CD14-positive monocyte (primary cell): ENCODE results near the gene GPER1. TPM values are rescaled to one million over a fixed set of nuclear protein-coding genes. Genes with fewer than 3 reads are reported as not detected.
A peak's percentile ranks its signal among the peaks of the same experiment; 100 is the strongest.

Experiments used
- DNase-seq, 3 donors: peaks; one replicate each; pipeline ENCODE4 v3.0.0-alpha.2; 2011 to 2022
- H2AFZ ChIP-seq: 2 replicates; pipeline ENCODE4 v1.6.0; 2012; ENCODE audit warnings: mild to moderate bottlenecking, low read depth, low read length, inconsistent platforms; ENCODE audit not compliant: insufficient read depth, poor library complexity, severe bottlenecking
- H3K27ac ChIP-seq, 2 donors: 1 replicate in 1 of 2; 2 replicates in 1 of 2; pipeline ENCODE4 v1.5.1; 2012 to 2013; ENCODE audit warnings: low read length in 2 of 2, control low read depth in 1 of 2, inconsistent platforms in 1 of 2, low read depth in 1 of 2, mild to moderate bottlenecking in 1 of 2
- H3K27me3 ChIP-seq, 2 donors: one replicate each; pipeline versions ENCODE4 v1.6.0 to v1.6.1; 2011 to 2013; ENCODE audit warnings: low read length in 2 of 2; ENCODE audit not compliant: control insufficient read depth in 2 of 2, insufficient read depth in 2 of 2
- H3K36me3 ChIP-seq, 2 donors: replicated peaks in 1 of 2; 1 replicate in 1 of 2; 2 replicates in 1 of 2; pipeline versions ENCODE4 v1.5.1 to v1.6.1; 2012 to 2013; ENCODE audit warnings: low read length in 2 of 2, control low read depth in 1 of 2, inconsistent platforms in 1 of 2, mild to moderate bottlenecking in 1 of 2; ENCODE audit not compliant: insufficient read depth in 2 of 2, control insufficient read depth in 1 of 2
- H3K4me1 ChIP-seq, 2 donors: 1 replicate in 1 of 2; 2 replicates in 1 of 2; pipeline versions ENCODE4 v1.5.1 to v1.6.1; 2012 to 2013; ENCODE audit warnings: low read length in 2 of 2, control low read depth in 1 of 2, inconsistent platforms in 1 of 2, mild to moderate bottlenecking in 1 of 2, moderate library complexity in 1 of 2; ENCODE audit not compliant: insufficient read depth in 2 of 2, control insufficient read depth in 1 of 2
- H3K4me2 ChIP-seq: replicated peaks from 2 replicates; pipeline ENCODE3; 2012; ENCODE audit warnings: low read length, moderate library complexity, mild to moderate bottlenecking; ENCODE audit not compliant: poor library complexity, severe bottlenecking; ENCODE audit errors: extremely low read depth
- H3K4me3 ChIP-seq, 3 experiments: fragments of 200-600 bp in 1 of 3; sonication (generic) in 1 of 3; replicated peaks in 1 of 3; 1 replicate in 2 of 3; 2 replicates in 1 of 3; pipeline ENCODE4 v1.5.1; 2011 to 2013; ENCODE audit warnings: low read length in 3 of 3, mild to moderate bottlenecking in 3 of 3, control low read depth in 2 of 3, low read depth in 2 of 3, inconsistent platforms in 1 of 3, moderate library complexity in 1 of 3
- H3K79me2 ChIP-seq: 2 replicates; pipeline ENCODE4 v1.6.0; 2012; ENCODE audit warnings: mild to moderate bottlenecking, control low read depth, inconsistent platforms, low read length, moderate library complexity; ENCODE audit not compliant: insufficient read depth
- H3K9ac ChIP-seq: 2 replicates; pipeline ENCODE4 v1.6.0; 2017; ENCODE audit warnings: low read length, mild to moderate bottlenecking; ENCODE audit not compliant: insufficient read depth, poor library complexity, severe bottlenecking
- H3K9me3 ChIP-seq, 2 donors: replicated peaks in 1 of 2; 1 replicate in 1 of 2; 2 replicates in 1 of 2; pipeline versions ENCODE4 v1.5.1 to v1.6.1; 2012 to 2013; ENCODE audit warnings: low read length in 2 of 2, control low read depth in 1 of 2; ENCODE audit not compliant: control insufficient read depth in 1 of 2, insufficient read depth in 1 of 2
- H4K20me1 ChIP-seq: 2 replicates; pipeline ENCODE4 v1.6.0; 2012; ENCODE audit warnings: mild to moderate bottlenecking, low read length, control low read depth, moderate library complexity; ENCODE audit not compliant: insufficient read depth
- H3K27ac Mint-ChIP-seq, 7 donors: one replicate each; pipeline ENCODE4 v1.8.0; 2020; ENCODE audit warnings: mild to moderate bottlenecking in 7 of 7, mixed read lengths in 7 of 7, moderate library complexity in 6 of 7, inconsistent platforms in 2 of 7
- H3K27me3 Mint-ChIP-seq, 3 donors: one replicate each; pipeline ENCODE4 v1.8.0; 2021 to 2022; ENCODE audit warnings: low read depth in 3 of 3, mild to moderate bottlenecking in 3 of 3, mixed read lengths in 3 of 3, moderate library complexity in 3 of 3, inconsistent platforms in 1 of 3
- H3K36me3 Mint-ChIP-seq, 2 donors: one replicate each; pipeline ENCODE4 v1.8.0; 2020; ENCODE audit warnings: mixed read lengths in 2 of 2, inconsistent platforms in 1 of 2, mild to moderate bottlenecking in 1 of 2
- H3K4me1 Mint-ChIP-seq: one replicate; pipeline ENCODE4 v1.8.0; 2020; ENCODE audit warnings: mild to moderate bottlenecking, mixed read lengths
- H3K4me3 Mint-ChIP-seq, 2 donors: one replicate each; pipeline ENCODE4 v1.8.0; 2020; ENCODE audit warnings: mild to moderate bottlenecking in 2 of 2, mixed read lengths in 2 of 2, moderate library complexity in 1 of 2
- H3K9me3 Mint-ChIP-seq, 7 donors: one replicate each; pipeline ENCODE4 v1.8.0; 2020 to 2022; ENCODE audit warnings: mixed read lengths in 7 of 7, mild to moderate bottlenecking in 6 of 7, moderate library complexity in 6 of 7, inconsistent platforms in 2 of 7
- CTCF ChIP-seq: fragments of 200-600 bp; IDR thresholded peaks from one replicate; pipeline ENCODE4 v1.8.0; 2022; ENCODE audit warnings: antibody characterized with exemption, mild to moderate bottlenecking
- WGBS: methylation state at CpG from one replicate; pipeline ENCODE4 v1.1.5; 2013; ENCODE audit warnings: missing lambda C conversion rate; ENCODE audit not compliant: insufficient coverage; 5-methylcytosine and 5-hydroxymethylcytosine counted together
- intact Hi-C, 2 donors: fragments of 100-400 bp; cut with micrococcal nuclease; formaldehyde crosslinking; loops; one replicate each; pipeline versions ENCODE4 v1.15.0 to v1.15.1; 2023
- polyA plus RNA-seq, 3 donors: library from polyadenylated mRNA; depleted of rRNA in 1 of 3; unstranded in 2 of 3; stranded (reverse) in 1 of 3; fragments of 300-500 nt in 2 of 3; fragments of >200 nt in 1 of 3; fragmentation: Illumina TruSeq in 2 of 3; gene quantifications; 1 replicate in 2 of 3; 2 replicates in 1 of 3; pipeline ENCODE4 v1.2.3, GENCODE V29; 2012 to 2021

Gene GPER1
- polyA plus RNA-seq, 3 donors, result 0.35 to 10.0 (median 4.1) TPM

- H2AFZ ChIP-seq, result no peak overlapping the region
- peaks cover 0 to 13% of the 10 kb centered on the region in 2 donors for H3K9me3 ChIP-seq
- intact Hi-C loops, result no loop called here
- no peak for TF ChIP-seq CTCF
- H3K9ac ChIP-seq, result no peak overlapping the region
- H3K4me1 ChIP-seq, result peaks cover 33 to 39% of the 10 kb centered on the region in 2 donors
- no peaks in the 10 kb centered on the region for H3K79me2 ChIP-seq
- DNase-seq, result no peak
- Mint-ChIP-seq H3K9me3 (peaks cover 0 to 11% (median 5%) of the 10 kb centered on the region in 7 donors), H3K4me3 (peak overlapping the region in 1 of 2 donors; percentile 21), H3K27me3 (peaks cover 55 to 81% (median 62%) of the 10 kb centered on the region in 3 donors), H3K4me1 (peaks cover 39% of the 10 kb centered on the region), H3K27ac (peak overlapping the region in 1 of 7 donors; percentile 16), H3K36me3 (peaks cover 2 to 4% of the 10 kb centered on the region in 2 donors)
- no peak overlapping the region for H3K4me2 ChIP-seq
- H3K27me3 ChIP-seq, result peaks cover 11 to 50% of the 10 kb centered on the region in 2 donors
- H3K4me3 ChIP-seq, result no peak overlapping the region
- no peaks in the 10 kb centered on the region for H4K20me1 ChIP-seq
- H3K36me3 ChIP-seq, result no peaks in the 10 kb centered on the region
- no peak overlapping the region for H3K27ac ChIP-seq
- WGBS, result 91% methylated on average over 23 of the region's 27 CpGs
Measured at GRCh38 chr7:1056785-1057410, 31.0 kb upstream of the GPER1 start.

- peaks cover 2 to 4% of the 10 kb centered on the region in 2 donors for H3K36me3 Mint-ChIP-seq
- 97% methylated on average over 62 of the region's 62 CpGs for WGBS
- no peak overlapping the region for H3K9ac ChIP-seq
- H3K9me3 Mint-ChIP-seq, result peaks cover 0 to 11% (median 5%) of the 10 kb centered on the region in 7 donors
- H3K4me3 ChIP-seq, result no peak overlapping the region
- intact Hi-C loops, result no loop called here
- H3K27ac ChIP-seq, result no peak overlapping the region
- H3K4me2 ChIP-seq, result no peak overlapping the region
- no peaks in the 10 kb centered on the region for H4K20me1 ChIP-seq
- H3K79me2 ChIP-seq, result no peaks in the 10 kb centered on the region
- no peak for TF ChIP-seq CTCF
- peak overlapping the region in 1 of 7 donors; percentile 16 for H3K27ac Mint-ChIP-seq
- no peak overlapping the region for H2AFZ ChIP-seq
- no peak overlapping the region for H3K4me3 Mint-ChIP-seq
- peaks cover 11 to 50% of the 10 kb centered on the region in 2 donors for H3K27me3 ChIP-seq
- peaks cover 46% of the 10 kb centered on the region for H3K4me1 Mint-ChIP-seq
- peaks cover 57 to 74% (median 59%) of the 10 kb centered on the region in 3 donors for H3K27me3 Mint-ChIP-seq
- peaks cover 0 to 13% of the 10 kb centered on the region in 2 donors for H3K9me3 ChIP-seq
- DNase-seq, result no peak
- peaks cover 41 to 47% of the 10 kb centered on the region in 2 donors for H3K4me1 ChIP-seq
- H3K36me3 ChIP-seq, result no peaks in the 10 kb centered on the region
Measured at GRCh38 chr7:1057416-1058291, 30.3 kb upstream of the GPER1 start.
